Choroid plexus epithelial cell (primary cell): ENCODE measurements around the gene ABR.

Experiments
- DNase-seq: peaks from one replicate; pipeline ENCODE4 v3.0.0-alpha.2; 2010; ENCODE audit warnings: low read depth
- H3K4me3 ChIP-seq: 2 replicates; pipeline ENCODE4 v1.5.1; 2011; ENCODE audit warnings: low read depth, mild to moderate bottlenecking, control low read depth, low read length, moderate library complexity
- CTCF ChIP-seq: conservative IDR thresholded peaks from 2 replicates; pipeline ENCODE4 v1.5.1; 2011; ENCODE audit warnings: low read depth, mild to moderate bottlenecking, control low read depth, inconsistent platforms, low read length, moderate library complexity

The ABR gene

GRCh38 chr17:1087381-1088241 lies 92.2 kb downstream of the ABR start:
- DNase-seq: no peak
- TF ChIP-seq CTCF: no peak
- H3K4me3 ChIP-seq: no peak overlapping the region

- TF ChIP-seq CTCF: no peak
- DNase-seq: no peak
Measured at GRCh38 chr17:1083451-1084187, 96.2 kb downstream of the ABR start.

GRCh38 chr17:1082579-1082978 lies 97.2 kb downstream of the ABR start:
- H3K4me3 ChIP-seq: no peak overlapping the region
- no peak for TF ChIP-seq CTCF
- no peak for DNase-seq

More at GRCh38 chr17:1083451-1084187, 96.2 kb downstream of the ABR start:
- no peak overlapping the region for H3K4me3 ChIP-seq

GRCh38 chr17:1078831-1079561 lies 100.8 kb downstream of the ABR start:
- DNase-seq: no peak
- H3K4me3 ChIP-seq: no peak overlapping the region
- TF ChIP-seq CTCF: no peak

- TF ChIP-seq CTCF: no peak
- DNase-seq: no peak
- H3K4me3 ChIP-seq: no peak overlapping the region
Measured at GRCh38 chr17:1077986-1078711, 101.6 kb downstream of the ABR start.

GRCh38 chr17:1077581-1077985 lies 102.2 kb downstream of the ABR start:
- no peak for DNase-seq
- TF ChIP-seq CTCF: no peak
- no peak overlapping the region for H3K4me3 ChIP-seq
